Spleen (tissue), 11 donors: ENCODE data around the gene KCNAB2. TPM values are rescaled to one million over a fixed set of nuclear protein-coding genes. Genes with fewer than 3 reads are reported as not detected.

ENCODE experiments used
- DNase-seq: peaks from one replicate; pipeline ENCODE4 v3.0.0-alpha.2; 2020
- H3K27ac ChIP-seq, 8 donors: fragments of 200-600 bp; sonication (generic) in 7 of 8; 1 replicate in 4 of 8; 2 replicates in 4 of 8; pipeline versions ENCODE4 v1.5.0 to v1.8.0; 2016 to 2021; ENCODE audit warnings: inconsistent platforms in 4 of 8, mild to moderate bottlenecking in 4 of 8, moderate library complexity in 1 of 8
- H3K27me3 ChIP-seq, 7 donors: fragments of 200-600 bp; sonication (generic) in 6 of 7; replicated peaks in 1 of 7; 1 replicate in 4 of 7; 2 replicates in 3 of 7; pipeline versions ENCODE4 v1.5.0 to v1.8.0; 2016 to 2021; ENCODE audit warnings: inconsistent platforms in 3 of 7, mild to moderate bottlenecking in 1 of 7
- H3K36me3 ChIP-seq, 6 donors: fragments of 200-600 bp; sonication (generic) in 5 of 6; 1 replicate in 4 of 6; 2 replicates in 2 of 6; pipeline versions ENCODE4 v1.5.0 to v1.8.0; 2016 to 2021; ENCODE audit warnings: inconsistent platforms in 2 of 6
- H3K4me1 ChIP-seq, 6 donors: fragments of 200-600 bp; sonication (generic) in 5 of 6; 1 replicate in 3 of 6; 2 replicates in 3 of 6; pipeline versions ENCODE4 v1.5.0 to v1.8.0; 2016 to 2021; ENCODE audit warnings: inconsistent platforms in 3 of 6
- H3K4me3 ChIP-seq, 8 donors: fragments of 200-600 bp; sonication (generic) in 7 of 8; 1 replicate in 4 of 8; 2 replicates in 4 of 8; pipeline versions ENCODE4 v1.5.0 to v1.8.0; 2016 to 2021; ENCODE audit warnings: inconsistent platforms in 4 of 8, mild to moderate bottlenecking in 4 of 8, moderate library complexity in 2 of 8
- H3K9me3 ChIP-seq, 8 donors: fragments of 200-600 bp; sonication (generic) in 7 of 8; 1 replicate in 4 of 8; 2 replicates in 4 of 8; pipeline versions ENCODE4 v1.5.0 to v1.8.0; 2016 to 2021; ENCODE audit warnings: inconsistent platforms in 4 of 8
- CTCF ChIP-seq, 11 experiments: fragments of 200-600 bp in 7 of 11; fragments of 450-650 bp in 4 of 11; sonication (generic) in 4 of 11; IDR thresholded peaks in 8 of 11; conservative IDR thresholded peaks in 3 of 11; 1 replicate in 7 of 11; 2 replicates in 4 of 11; pipeline versions ENCODE4 v1.4.0 to v1.8.0; 2016 to 2021; ENCODE audit warnings: antibody characterized with exemption in 11 of 11, inconsistent platforms in 4 of 11, mild to moderate bottlenecking in 1 of 11
- POLR2A ChIP-seq, 3 donors: fragments of 450-650 bp; IDR thresholded peaks; one replicate each; pipeline ENCODE4 v1.5.1; 2017; ENCODE audit warnings: antibody characterized with exemption in 3 of 3, mild to moderate bottlenecking in 1 of 3
- POLR2AphosphoS5 ChIP-seq, 3 donors: sonication (generic); formaldehyde crosslinking; IDR thresholded peaks; one replicate each; pipeline ENCODE4 v1.5.1; 2017; ENCODE audit warnings: antibody characterized with exemption in 3 of 3
- WGBS, 5 donors: extraction: QIAGEN DNeasy Blood & Tissue Kit in 3 of 5; methylation state at CpG; one replicate each; pipeline versions ENCODE4 v1.1.5 to v1.1.7; 2013 to 2018; 5-methylcytosine and 5-hydroxymethylcytosine counted together
- intact Hi-C: fragments of 100-400 bp; cut with DNase I; formaldehyde crosslinking; loops from one replicate; pipeline ENCODE4 v1.15.0; 2023; ENCODE audit warnings: low total_unique reads
- polyA plus RNA-seq, 3 donors: library from polyadenylated mRNA; stranded (reverse); fragments of 200-250 nt; gene quantifications; one replicate each; pipeline ENCODE4 v1.2.1, GENCODE V29; 2013
- total RNA-seq, 7 donors: library from RNA; depleted of rRNA in 3 of 7; stranded (reverse); fragments of >200 nt in 3 of 7; fragmentation: NEBNext Ultra II Directional in 4 of 7; extraction: Animal tissue kit (Norgen Biotek cat#: 25700) in 4 of 7; gene quantifications; one replicate each; pipeline versions ENCODE4 v1.1.0 to v1.2.1, GENCODE V29; 2016 to 2021
- donor health status: healthy with polysubstance abuse.
- donor health status: DM: no; HTN: no; CAD: no; lungs with moderate emphysema.
- donor health status: DM: no; HTN: no; CAD: no.
- donor health status: Bipolar disorder and iron deficiency.
- donor health status: healthy.
- donor health status: DM: no; HTN: no; CAD: no.
- donor health status: DM: yes; HTN: yes; CAD: no.

The KCNAB2 gene
- total and polyA plus RNA-seq, 10 donors = 23.2 to 135 (median 94.0) TPM

- Histone ChIP-seq H3K9me3 (no peaks in the 10 kb centered on the region), H3K27ac (no peak overlapping the region), H3K36me3 (no peaks in the 10 kb centered on the region), H3K4me3 (no peak overlapping the region), H3K27me3 (peaks cover 6 to 44% (median 23%) of the 10 kb centered on the region in 7 donors), H3K4me1 (peaks cover 0 to 19% (median 7%) of the 10 kb centered on the region in 6 donors)
- intact Hi-C loops = no loop called here
- WGBS, 5 donors = 70 to 89% (median 76%) methylated on average over 11 of the region's 11 CpGs
- DNase-seq = no peak
- TF ChIP-seq POLR2AphosphoS5 (IDR thresholded peaks at IDR 0.05) (no peak), CTCF (IDR thresholded peaks at IDR 0.05 in 8 of 11, conservative IDR thresholded peaks at IDR 0.05 in 3 of 11) (no peak), POLR2A (IDR thresholded peaks at IDR 0.05) (no peak)
Observed at GRCh38 chr1:6150006-6150938, 104.6 kb downstream of the KCNAB2 start.

Other genes starting within 250 kb of the KCNAB2 start
- 10 to 100 TPM in 5 of 7 donors, 1 to 10 TPM in 2; 8.4 to 17.5 (median 10.9) TPM for gene NPHP4, start 53.5 kb upstream of the KCNAB2 start, total RNA-seq
- gene NPHP4, start 53.5 kb upstream of the KCNAB2 start, polyA plus RNA-seq = 1 to 10 TPM; 1.2 to 3.4 (median 2.6) TPM
- under 1 TPM; 0.09 to 0.44 (median 0.17) TPM for gene CHD5, start 134.4 kb downstream of the KCNAB2 start, total RNA-seq
- gene CHD5, start 134.4 kb downstream of the KCNAB2 start, polyA plus RNA-seq = under 1 TPM; 0.04 to 0.10 (median 0.08) TPM
- gene RPL22, start 153.7 kb downstream of the KCNAB2 start, total RNA-seq = 100 to 1,000 TPM; 106 to 424 (median 304) TPM
- 1,000 to 10,000 TPM in 2 of 3 donors, 100 to 1,000 TPM in 1; 500 to 1,105 (median 1,034) TPM for gene RPL22, start 153.7 kb downstream of the KCNAB2 start, polyA plus RNA-seq
- gene RNF207, start 160.2 kb downstream of the KCNAB2 start, total RNA-seq = 10 to 100 TPM in 2 of 7 donors, 1 to 10 TPM in 5; 4.2 to 12.5 (median 6.5) TPM
- 1 to 10 TPM; 2.8 to 6.2 (median 5.3) TPM for gene RNF207, start 160.2 kb downstream of the KCNAB2 start, polyA plus RNA-seq
- 10 to 100 TPM; 19.8 to 34.6 (median 30.7) TPM for gene ICMT, start 190.1 kb downstream of the KCNAB2 start, total RNA-seq
- 10 to 100 TPM in 1 of 3 donors, 1 to 10 TPM in 2; 5.2 to 13.3 (median 8.3) TPM for gene ICMT, start 190.1 kb downstream of the KCNAB2 start, polyA plus RNA-seq
- not detected for gene HES3, start 198.3 kb downstream of the KCNAB2 start, total RNA-seq
- gene HES3, start 198.3 kb downstream of the KCNAB2 start, polyA plus RNA-seq = not detected
- 10 to 100 TPM in 6 of 7 donors, 1 to 10 TPM in 1; 7.1 to 26.6 (median 12.9) TPM for gene GPR153, start 215.2 kb downstream of the KCNAB2 start, total RNA-seq
- 1 to 10 TPM; 2.1 to 5.7 (median 2.5) TPM for gene GPR153, start 215.2 kb downstream of the KCNAB2 start, polyA plus RNA-seq